WTC11 (cell line): ENCODE results near the gene GLB1L3. TPM values are rescaled to one million over a fixed set of nuclear protein-coding genes. Genes with fewer than 3 reads are reported as not detected.
A peak's percentile ranks its signal among the peaks of the same experiment; 100 is the strongest.

ENCODE experiments used
- ATAC-seq: fragments of 200-7000 bp; cut with Tn5 transposase; 2 replicates; pipeline ENCODE4 v1.10.0; 2021; ENCODE audit warnings: mild to moderate bottlenecking, moderate library complexity
- CTCF ChIA-PET: fragments of 300-600 bp; sonication (Branson Sonifier 250); formaldehyde crosslinking; loops from one replicate; lab custom pipeline; 2021; ENCODE audit warnings: antibody characterized with exemption; lab: Charles Lee
- POLR2A ChIA-PET: fragments of 350-600 bp; sonication (Branson Sonifier 250); formaldehyde crosslinking; loops from one replicate; lab custom pipeline; 2021; ENCODE audit warnings: antibody characterized with exemption; lab: Charles Lee
- DNase-seq: peaks from one replicate; pipeline ENCODE4 v3.0.0; 2021; ENCODE audit warnings: low spot score
- H3K27ac Mint-ChIP-seq: 2 replicates; pipeline ENCODE4 v1.8.0; 2021; ENCODE audit warnings: mixed read lengths
- H3K27me3 Mint-ChIP-seq: 2 replicates; pipeline ENCODE4 v1.8.0; 2021; ENCODE audit warnings: low read depth, mild to moderate bottlenecking, moderate library complexity, mixed read lengths
- H3K36me3 Mint-ChIP-seq: 2 replicates; pipeline ENCODE4 v1.8.0; 2021; ENCODE audit warnings: mixed read lengths
- H3K4me1 Mint-ChIP-seq: 2 replicates; pipeline ENCODE4 v1.8.0; 2022; ENCODE audit warnings: mixed read lengths
- H3K4me3 Mint-ChIP-seq: 2 replicates; pipeline ENCODE4 v1.8.0; 2021; ENCODE audit warnings: mild to moderate bottlenecking, moderate library complexity, mixed read lengths
- H3K9me3 Mint-ChIP-seq: 2 replicates; pipeline ENCODE4 v1.8.0; 2021; ENCODE audit warnings: mixed read lengths
- ARID4B ChIP-seq: sonication (generic); formaldehyde crosslinking; IDR thresholded peaks from 2 replicates; pipeline ENCODE4 v1.8.0; 2023; ENCODE audit warnings: missing genetic modification reagents, mild to moderate bottlenecking, borderline replicate concordance
- ATF1 ChIP-seq: sonication (generic); formaldehyde crosslinking; IDR thresholded peaks from 2 replicates; pipeline ENCODE4 v1.8.1; 2023; ENCODE audit warnings: mild to moderate bottlenecking, moderate library complexity, missing genetic modification reagents
- ERG ChIP-seq: fragments of 250-450 bp; sonication (Bioruptor Pico); IDR thresholded peaks from 2 replicates; pipeline ENCODE4 v1.8.0; 2021; ENCODE audit warnings: mild to moderate bottlenecking
- FOXP1 ChIP-seq: sonication (generic); formaldehyde crosslinking; IDR thresholded peaks from 2 replicates; pipeline ENCODE4 v1.8.0; 2022; ENCODE audit warnings: missing genetic modification reagents, mild to moderate bottlenecking, moderate library complexity, borderline replicate concordance
- FOXP4 ChIP-seq: sonication (generic); formaldehyde crosslinking; IDR thresholded peaks from 2 replicates; pipeline ENCODE4 v1.8.0; 2022; ENCODE audit warnings: mild to moderate bottlenecking, missing genetic modification reagents
- HMGA2 ChIP-seq: fragments of 250-450 bp; sonication (Bioruptor Pico); IDR thresholded peaks from 2 replicates; pipeline ENCODE4 v1.4.0; 2021; ENCODE audit warnings: mild to moderate bottlenecking, moderate library complexity
- JUN ChIP-seq: sonication (generic); formaldehyde crosslinking; IDR thresholded peaks from 2 replicates; pipeline ENCODE4 v1.8.0; 2023; ENCODE audit warnings: mild to moderate bottlenecking, missing genetic modification reagents
- KAT7 ChIP-seq: sonication (generic); formaldehyde crosslinking; IDR thresholded peaks from 2 replicates; pipeline ENCODE4 v1.8.1; 2023; ENCODE audit warnings: missing genetic modification reagents, mild to moderate bottlenecking, borderline replicate concordance
- MLX ChIP-seq: sonication (generic); formaldehyde crosslinking; IDR thresholded peaks from 2 replicates; pipeline ENCODE4 v1.8.1; 2023; ENCODE audit warnings: mild to moderate bottlenecking, missing genetic modification reagents, moderate library complexity
- NFATC4 ChIP-seq: fragments of 250-450 bp; sonication (Bioruptor Pico); IDR thresholded peaks from 2 replicates; pipeline ENCODE4 v1.9.0; 2021; ENCODE audit warnings: mild to moderate bottlenecking
- NR1H2 ChIP-seq: sonication (generic); formaldehyde crosslinking; IDR thresholded peaks from 2 replicates; pipeline ENCODE4 v1.9.0; 2021; ENCODE audit warnings: mild to moderate bottlenecking, moderate library complexity, missing genetic modification reagents
- NR2C2 ChIP-seq: sonication (generic); formaldehyde crosslinking; IDR thresholded peaks from 2 replicates; pipeline ENCODE4 v1.8.0; 2022; ENCODE audit warnings: mild to moderate bottlenecking, missing genetic modification reagents
- RELA ChIP-seq: sonication (generic); formaldehyde crosslinking; IDR thresholded peaks from 2 replicates; pipeline ENCODE4 v1.8.1; 2022; ENCODE audit warnings: missing genetic modification reagents, mild to moderate bottlenecking, borderline replicate concordance
- TEAD4 ChIP-seq: sonication (generic); formaldehyde crosslinking; IDR thresholded peaks from 2 replicates; pipeline ENCODE4 v1.8.0; 2022; ENCODE audit warnings: mild to moderate bottlenecking, missing genetic modification reagents
- ZNF219 ChIP-seq: sonication (generic); formaldehyde crosslinking; IDR thresholded peaks from 2 replicates; pipeline ENCODE4 v1.8.0; 2023; ENCODE audit warnings: missing genetic modification reagents, mild to moderate bottlenecking, borderline replicate concordance
- total RNA-seq: library from RNA; stranded (reverse); gene quantifications from 3 replicates; pipeline ENCODE4 v1.2.3, GENCODE V29; 2021
- TF ChIP-seq, protein P1 (sequence below): fragments of 250-450 bp; sonication (Bioruptor Pico); IDR thresholded peaks from 2 replicates; pipeline ENCODE4 v2.1.2; 2022; ENCODE audit warnings: mild to moderate bottlenecking, moderate library complexity
- TF ChIP-seq, protein P2 (sequence below): sonication (generic); formaldehyde crosslinking; IDR thresholded peaks from 2 replicates; pipeline ENCODE4 v1.8.1; 2022; ENCODE audit warnings: mild to moderate bottlenecking, moderate library complexity, missing genetic modification reagents
- TF ChIP-seq, protein P3 (sequence below): sonication (generic); formaldehyde crosslinking; IDR thresholded peaks from 2 replicates; pipeline ENCODE4 v1.8.0; 2022; ENCODE audit warnings: mild to moderate bottlenecking, missing genetic modification reagents

The GLB1L3 gene
- total RNA-seq, 1 experiment from 2014 or later, result 50.2 TPM

DNA sequence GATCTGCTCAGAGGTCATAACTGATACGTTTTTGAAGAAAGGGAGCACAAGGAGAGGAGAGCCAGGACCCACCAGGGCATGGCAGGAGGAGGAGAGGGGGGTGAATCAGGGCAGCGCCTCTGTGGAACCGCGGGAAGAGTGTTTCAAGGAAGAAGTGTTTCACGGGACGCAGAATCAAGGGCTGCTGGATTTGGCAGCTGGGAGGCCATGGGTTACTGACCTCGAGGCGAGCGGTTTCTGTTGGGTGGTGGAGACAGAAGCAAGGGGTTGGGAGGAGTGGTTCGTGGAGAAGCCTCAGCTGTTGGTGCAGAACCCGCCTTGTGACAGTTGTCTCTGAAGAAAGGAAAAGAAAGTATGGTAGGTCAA is 38.6 kb upstream of the GLB1L3 start:
- H3K27ac Mint-ChIP-seq, result peak overlapping the region; percentile 10; the same call in 1 of the 2 replicates
- ChIA-PET POLR2A (no interaction called here), CTCF (no interaction called here)
- ATAC-seq (no peak), DNase-seq (no peak)
- no peaks in the 10 kb centered on the region for H3K27me3 Mint-ChIP-seq
- H3K9me3 Mint-ChIP-seq, result no peaks in the 10 kb centered on the region
- peaks cover 16% of the 10 kb centered on the region for H3K36me3 Mint-ChIP-seq
- H3K4me1 Mint-ChIP-seq, result peaks cover 7% of the 10 kb centered on the region
- TF ChIP-seq, protein P1, sequence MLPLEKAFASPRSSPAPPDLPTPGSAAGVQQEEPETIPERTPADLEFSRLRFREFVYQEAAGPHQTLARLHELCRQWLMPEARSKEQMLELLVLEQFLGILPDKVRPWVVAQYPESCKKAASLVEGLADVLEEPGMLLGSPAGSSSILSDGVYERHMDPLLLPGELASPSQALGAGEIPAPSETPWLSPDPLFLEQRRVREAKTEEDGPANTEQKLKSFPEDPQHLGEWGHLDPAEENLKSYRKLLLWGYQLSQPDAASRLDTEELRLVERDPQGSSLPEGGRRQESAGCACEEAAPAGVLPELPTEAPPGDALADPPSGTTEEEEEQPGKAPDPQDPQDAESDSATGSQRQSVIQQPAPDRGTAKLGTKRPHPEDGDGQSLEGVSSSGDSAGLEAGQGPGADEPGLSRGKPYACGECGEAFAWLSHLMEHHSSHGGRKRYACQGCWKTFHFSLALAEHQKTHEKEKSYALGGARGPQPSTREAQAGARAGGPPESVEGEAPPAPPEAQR, result no peak
- no peak for TF ChIP-seq NFATC4 (CRISPR knock-in tag)
- TF ChIP-seq, protein P2, sequence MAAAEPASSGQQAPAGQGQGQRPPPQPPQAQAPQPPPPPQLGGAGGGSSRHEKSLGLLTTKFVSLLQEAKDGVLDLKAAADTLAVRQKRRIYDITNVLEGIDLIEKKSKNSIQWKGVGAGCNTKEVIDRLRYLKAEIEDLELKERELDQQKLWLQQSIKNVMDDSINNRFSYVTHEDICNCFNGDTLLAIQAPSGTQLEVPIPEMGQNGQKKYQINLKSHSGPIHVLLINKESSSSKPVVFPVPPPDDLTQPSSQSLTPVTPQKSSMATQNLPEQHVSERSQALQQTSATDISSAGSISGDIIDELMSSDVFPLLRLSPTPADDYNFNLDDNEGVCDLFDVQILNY (CRISPR knock-in tag), result no peak
- TF ChIP-seq JUN, result no peak
- no peak for TF ChIP-seq KAT7
- no peak for TF ChIP-seq ERG (CRISPR knock-in tag)
- TF ChIP-seq FOXP1 (CRISPR knock-in tag), result no peak
- no peak for TF ChIP-seq NR2C2 (CRISPR knock-in tag)
- TF ChIP-seq RELA (CRISPR knock-in tag), result no peak
- no peak for TF ChIP-seq MLX (CRISPR knock-in tag)
- no peak for TF ChIP-seq ARID4B (CRISPR knock-in tag)
- TF ChIP-seq ATF1 (CRISPR knock-in tag), result no peak
- TF ChIP-seq, protein P3, sequence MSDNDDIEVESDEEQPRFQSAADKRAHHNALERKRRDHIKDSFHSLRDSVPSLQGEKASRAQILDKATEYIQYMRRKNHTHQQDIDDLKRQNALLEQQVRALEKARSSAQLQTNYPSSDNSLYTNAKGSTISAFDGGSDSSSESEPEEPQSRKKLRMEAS (CRISPR knock-in tag), result no peak
- no peak for TF ChIP-seq HMGA2 (CRISPR knock-in tag)
- no peak for TF ChIP-seq FOXP4
- no peak for TF ChIP-seq TEAD4
- TF ChIP-seq ZNF219 (CRISPR knock-in tag), result no peak
- TF ChIP-seq NR1H2 (CRISPR knock-in tag), result no peak
- no peak overlapping the region for H3K4me3 Mint-ChIP-seq
